Sigmoid colon (tissue), 7 donors: ENCODE measurements around the gene BORCS5. TPM values are rescaled to one million over a fixed set of nuclear protein-coding genes. Genes with fewer than 3 reads are reported as not detected.

Experiments
- DNase-seq: peaks from one replicate; pipeline ENCODE4 v3.0.0-alpha.2; 2019
- H3K27ac ChIP-seq, 4 donors: fragments of 200-600 bp; sonication (generic); one replicate each; pipeline ENCODE4 v1.5.1; 2016 to 2019; ENCODE audit warnings: mild to moderate bottlenecking in 1 of 4
- H3K27me3 ChIP-seq, 3 donors: fragments of 200-600 bp; sonication (generic); one replicate each; pipeline ENCODE4 v1.5.1; 2019; ENCODE audit warnings: mild to moderate bottlenecking in 1 of 3
- H3K36me3 ChIP-seq, 4 donors: fragments of 200-600 bp; sonication (generic); one replicate each; pipeline ENCODE4 v1.5.1; 2016 to 2019
- H3K4me1 ChIP-seq, 4 donors: fragments of 200-600 bp; sonication (generic); one replicate each; pipeline ENCODE4 v1.5.1; 2017 to 2019
- H3K4me3 ChIP-seq, 4 donors: fragments of 200-600 bp; sonication (generic); one replicate each; pipeline ENCODE4 v1.5.1; 2017 to 2019; ENCODE audit warnings: mild to moderate bottlenecking in 2 of 4, moderate library complexity in 1 of 4
- H3K9me3 ChIP-seq, 4 donors: fragments of 200-600 bp in 3 of 4; sonication (generic) in 3 of 4; one replicate each; pipeline versions ENCODE4 v1.5.1 to v1.6.1; 2013 to 2019
- EP300 ChIP-seq, 4 donors: sonication (generic); formaldehyde crosslinking; IDR thresholded peaks; one replicate each; pipeline ENCODE4 v1.6.1; 2017; ENCODE audit warnings: antibody characterized with exemption in 4 of 4
- POLR2A ChIP-seq, 2 donors: fragments of 450-650 bp; IDR thresholded peaks; one replicate each; pipeline ENCODE4 v1.6.1; 2016; ENCODE audit warnings: antibody characterized with exemption in 2 of 2, mild to moderate bottlenecking in 2 of 2, moderate library complexity in 2 of 2
- POLR2AphosphoS5 ChIP-seq, 4 donors: sonication (generic); formaldehyde crosslinking; IDR thresholded peaks; one replicate each; pipeline ENCODE4 v1.6.1; 2017; ENCODE audit warnings: antibody characterized with exemption in 4 of 4
- WGBS, 2 donors: extraction: QIAGEN DNeasy Blood & Tissue Kit; methylation state at CpG; one replicate each; pipeline ENCODE4 v1.1.7; 2013; 5-methylcytosine and 5-hydroxymethylcytosine counted together
- intact Hi-C: fragments of 100-400 bp; cut with DNase I; formaldehyde crosslinking; loops from one replicate; pipeline ENCODE4 v1.15.1; 2023
- polyA plus RNA-seq, 3 donors: library from polyadenylated mRNA; stranded (reverse); fragments of 200-250 nt; gene quantifications; one replicate each; pipeline ENCODE4 v1.2.3, GENCODE V29; 2013
- total RNA-seq, 4 donors: library from RNA; depleted of rRNA; stranded (reverse); fragments of >200 nt; gene quantifications; one replicate each; pipeline ENCODE4 v1.1.0, GENCODE V29; 2016
- TF ChIP-seq, protein P1 (sequence below), 4 experiments: fragments of 450-650 bp in 3 of 4; fragments of 200-600 bp in 1 of 4; IDR thresholded peaks; one replicate each; pipeline ENCODE4 v1.5.1; 2016 to 2019; ENCODE audit warnings: antibody characterized with exemption in 4 of 4, mild to moderate bottlenecking in 3 of 4, moderate library complexity in 2 of 4
- donor health status: healthy with polysubstance abuse.
- donor health status: Bipolar disorder and iron deficiency.
- donor health status: healthy.

BORCS5 gene
- total and polyA plus RNA-seq, 7 donors = 3.7 to 25.3 (median 7.1) TPM

DNA sequence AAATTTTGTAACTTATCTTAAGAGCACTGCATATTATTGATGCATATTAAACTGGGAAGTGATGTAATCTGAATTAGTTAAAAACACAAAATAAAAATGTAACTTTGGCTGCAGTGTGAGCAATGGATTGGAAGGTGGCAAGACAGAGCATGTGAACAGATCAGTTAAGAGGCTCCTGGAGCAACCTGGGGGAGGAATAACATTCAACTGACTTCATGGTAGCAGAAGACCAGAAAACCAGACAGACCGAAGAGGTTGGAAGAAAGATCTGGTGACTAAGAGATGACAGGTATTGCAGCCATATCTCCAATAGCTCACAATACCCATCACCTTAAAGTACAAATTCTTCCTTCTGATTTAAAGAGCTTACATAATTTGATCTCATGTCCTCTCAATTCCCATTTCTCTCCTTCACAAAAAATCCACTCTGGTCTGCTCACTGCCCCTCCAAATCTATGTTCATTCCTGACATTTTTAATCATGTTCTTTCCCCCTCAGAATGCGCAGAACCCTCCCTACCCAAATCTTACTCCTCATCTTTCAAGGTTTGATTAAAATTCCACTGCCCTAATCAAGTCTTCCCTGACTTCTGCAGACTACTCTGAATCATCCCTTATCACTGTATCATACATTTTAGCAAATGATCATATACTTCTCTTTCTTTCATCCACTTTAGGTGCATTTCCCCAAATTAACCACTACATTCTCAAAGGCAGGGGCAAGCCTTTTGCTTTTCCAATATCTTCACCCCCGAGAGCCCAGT, 154.3 kb downstream of the BORCS5 start:
- no peak for DNase-seq
- intact Hi-C loops = no loop called here
- peaks cover 0 to 27% (median 19%) of the 10 kb centered on the region in 4 donors for H3K4me1 ChIP-seq
- TF ChIP-seq POLR2A (IDR thresholded peaks at IDR 0.05) (no peak), POLR2AphosphoS5 (IDR thresholded peaks at IDR 0.05) (no peak)
- no peaks in the 10 kb centered on the region for H3K27me3 ChIP-seq
- 65 to 81% methylated on average over 3 of the region's 3 CpGs for WGBS, 2 donors
- no peaks in the 10 kb centered on the region for H3K36me3 ChIP-seq
- no peaks in the 10 kb centered on the region for H3K9me3 ChIP-seq
- H3K27ac ChIP-seq = no peak overlapping the region
- no peak overlapping the region for H3K4me3 ChIP-seq

DNA sequence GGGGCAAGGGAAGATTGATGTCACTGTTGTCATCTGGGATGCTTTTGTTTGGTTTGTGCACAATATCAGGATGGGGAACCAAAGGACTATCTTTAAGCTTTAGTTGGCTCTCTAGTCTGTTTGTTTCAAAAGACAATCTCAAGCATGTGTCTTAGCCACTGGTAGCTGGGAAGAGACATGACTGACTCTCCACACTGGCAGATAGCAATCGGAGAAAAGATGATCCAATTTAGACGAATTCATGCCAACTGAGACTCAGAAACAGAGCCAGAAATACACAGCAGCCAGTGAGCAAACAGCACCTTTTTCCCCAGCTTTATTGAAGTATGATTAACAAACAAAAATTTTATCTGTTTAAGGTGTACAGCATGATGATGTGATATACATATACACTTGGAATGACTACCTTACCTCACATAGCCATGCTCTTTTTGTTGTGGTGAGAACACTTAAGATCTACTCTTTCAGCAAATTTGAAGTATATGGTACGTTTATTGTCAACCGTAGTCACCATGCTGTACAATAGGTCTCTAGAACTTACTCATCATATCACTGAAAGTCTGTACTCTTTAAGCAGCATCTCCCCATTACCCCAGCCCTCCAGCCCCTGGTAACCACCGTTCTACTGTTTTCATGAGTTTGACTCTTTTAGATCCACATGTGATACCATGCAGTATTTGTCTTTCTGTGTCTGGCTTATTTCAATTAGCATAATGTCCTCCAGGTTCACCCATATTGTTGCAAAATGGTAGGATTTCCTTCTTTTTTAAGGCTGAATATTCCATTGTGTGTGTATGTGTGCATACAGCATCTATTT, 155.2 kb downstream of the BORCS5 start:
- no peaks in the 10 kb centered on the region for H3K9me3 ChIP-seq
- intact Hi-C loops = no loop called here
- no peak overlapping the region for H3K27ac ChIP-seq
- no peak for DNase-seq
- H3K4me3 ChIP-seq = no peak overlapping the region
- 82 to 85% methylated on average over 5 of the region's 5 CpGs for WGBS, 2 donors
- TF ChIP-seq POLR2AphosphoS5 (IDR thresholded peaks at IDR 0.05) = no peak
- TF ChIP-seq EP300 (IDR thresholded peaks at IDR 0.05) = no peak
- TF ChIP-seq POLR2A (IDR thresholded peaks at IDR 0.05) = no peak
- TF ChIP-seq, protein P1, sequence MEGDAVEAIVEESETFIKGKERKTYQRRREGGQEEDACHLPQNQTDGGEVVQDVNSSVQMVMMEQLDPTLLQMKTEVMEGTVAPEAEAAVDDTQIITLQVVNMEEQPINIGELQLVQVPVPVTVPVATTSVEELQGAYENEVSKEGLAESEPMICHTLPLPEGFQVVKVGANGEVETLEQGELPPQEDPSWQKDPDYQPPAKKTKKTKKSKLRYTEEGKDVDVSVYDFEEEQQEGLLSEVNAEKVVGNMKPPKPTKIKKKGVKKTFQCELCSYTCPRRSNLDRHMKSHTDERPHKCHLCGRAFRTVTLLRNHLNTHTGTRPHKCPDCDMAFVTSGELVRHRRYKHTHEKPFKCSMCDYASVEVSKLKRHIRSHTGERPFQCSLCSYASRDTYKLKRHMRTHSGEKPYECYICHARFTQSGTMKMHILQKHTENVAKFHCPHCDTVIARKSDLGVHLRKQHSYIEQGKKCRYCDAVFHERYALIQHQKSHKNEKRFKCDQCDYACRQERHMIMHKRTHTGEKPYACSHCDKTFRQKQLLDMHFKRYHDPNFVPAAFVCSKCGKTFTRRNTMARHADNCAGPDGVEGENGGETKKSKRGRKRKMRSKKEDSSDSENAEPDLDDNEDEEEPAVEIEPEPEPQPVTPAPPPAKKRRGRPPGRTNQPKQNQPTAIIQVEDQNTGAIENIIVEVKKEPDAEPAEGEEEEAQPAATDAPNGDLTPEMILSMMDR (IDR thresholded peaks at IDR 0.05) = no peak
- peaks cover 0 to 18% (median 12%) of the 10 kb centered on the region in 4 donors for H3K4me1 ChIP-seq
- no peaks in the 10 kb centered on the region for H3K36me3 ChIP-seq
- no peaks in the 10 kb centered on the region for H3K27me3 ChIP-seq

DNA sequence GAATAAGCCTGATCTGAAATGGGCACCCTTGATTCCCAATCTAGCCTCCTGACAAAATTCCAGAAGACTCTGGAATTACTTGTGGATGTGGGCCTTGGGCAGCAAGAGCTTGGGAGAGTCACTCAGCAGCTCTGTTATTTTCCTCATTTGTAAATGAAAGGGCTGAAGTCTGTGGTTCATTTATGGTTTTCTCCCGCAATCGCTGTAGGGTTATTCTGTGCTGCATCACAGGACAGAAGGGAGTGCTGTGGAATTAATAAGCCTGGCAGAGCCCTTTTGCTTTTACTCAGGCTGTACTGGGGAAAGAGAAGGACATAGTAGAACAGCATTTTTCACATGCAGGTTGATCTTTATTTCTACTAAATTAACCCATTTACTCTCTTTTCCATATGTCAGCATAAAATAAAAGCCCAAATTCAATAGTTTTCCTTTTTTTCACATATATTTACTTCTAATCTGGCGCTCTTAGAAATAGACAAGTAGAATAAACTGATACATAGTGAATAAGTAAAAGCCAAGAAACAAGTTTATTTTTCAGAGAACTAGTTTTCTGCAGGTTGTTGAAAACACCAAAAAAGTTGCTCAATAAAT, 156.6 kb downstream of the BORCS5 start:
- intact Hi-C loops = no loop called here
- Histone ChIP-seq H3K4me3 (no peak overlapping the region), H3K4me1 (peaks cover 0 to 15% (median 9%) of the 10 kb centered on the region in 4 donors), H3K27me3 (no peaks in the 10 kb centered on the region), H3K9me3 (no peaks in the 10 kb centered on the region), H3K27ac (peak overlapping the region in 1 of 4 donors; percentile 14), H3K36me3 (peaks cover 0 to 9% (median 3%) of the 10 kb centered on the region in 4 donors)
- DNase-seq = no peak
- 77 to 91% methylated on average over 3 of the region's 3 CpGs for WGBS, 2 donors
- TF ChIP-seq, protein P1 (IDR thresholded peaks at IDR 0.05) = no peak
- TF ChIP-seq POLR2A (IDR thresholded peaks at IDR 0.05) (no peak), POLR2AphosphoS5 (IDR thresholded peaks at IDR 0.05) (no peak), EP300 (IDR thresholded peaks at IDR 0.05) (no peak)

DNA sequence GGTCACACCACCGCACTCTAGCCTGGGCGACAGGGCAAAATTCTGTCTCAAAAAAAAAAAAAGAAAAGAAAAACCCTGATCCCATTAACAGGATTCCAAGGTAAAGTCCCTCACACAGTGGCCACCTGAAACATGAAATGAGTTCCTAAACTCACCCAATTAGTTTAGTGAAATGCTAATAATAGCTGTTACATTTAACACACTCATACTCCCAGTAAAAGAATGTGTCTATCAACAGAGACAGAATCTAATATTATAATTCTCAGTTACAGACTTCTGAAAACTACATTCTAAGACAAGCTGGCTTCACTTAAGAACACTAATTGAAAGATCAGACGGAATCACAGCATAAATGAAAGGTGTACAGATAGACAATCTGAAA, 161.6 kb downstream of the BORCS5 start:
- Histone ChIP-seq H3K27ac (no peak overlapping the region), H3K4me3 (no peak overlapping the region), H3K27me3 (no peaks in the 10 kb centered on the region), H3K36me3 (peaks cover 0 to 15% (median 6%) of the 10 kb centered on the region in 4 donors), H3K9me3 (no peaks in the 10 kb centered on the region), H3K4me1 (peaks cover 0 to 6% (median 2%) of the 10 kb centered on the region in 4 donors)
- intact Hi-C loops = no loop called here
- no peak for DNase-seq
- 60 to 94% methylated on average over 3 of the region's 3 CpGs for WGBS, 2 donors
- TF ChIP-seq POLR2A (IDR thresholded peaks at IDR 0.05) (no peak), EP300 (IDR thresholded peaks at IDR 0.05) (no peak), POLR2AphosphoS5 (IDR thresholded peaks at IDR 0.05) (no peak)
- TF ChIP-seq, protein P1 (IDR thresholded peaks at IDR 0.05) = no peak

DNA sequence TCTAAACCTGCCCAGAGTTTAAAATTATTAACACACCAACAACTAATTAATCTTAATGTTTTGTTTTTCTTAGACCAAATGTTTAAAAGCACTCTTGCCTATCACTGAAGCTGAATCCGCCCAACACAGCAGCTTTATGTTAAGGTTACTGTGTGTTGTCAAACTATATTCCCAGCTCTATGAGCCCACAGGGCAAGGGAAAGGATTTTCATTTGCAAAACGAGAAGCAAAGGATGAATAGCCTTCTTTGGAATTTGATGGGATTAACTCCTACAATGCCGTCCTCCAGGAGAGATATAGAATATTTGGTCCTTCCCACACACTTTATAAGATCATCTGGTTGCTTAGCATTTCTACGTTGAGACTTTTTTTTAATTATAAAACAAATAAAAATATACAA, 162.0 kb downstream of the BORCS5 start:
- WGBS, 2 donors = 67 to 75% methylated on average over 4 of the region's 4 CpGs
- intact Hi-C loops = no loop called here
- Histone ChIP-seq H3K27me3 (no peaks in the 10 kb centered on the region), H3K36me3 (peaks cover 0 to 15% (median 6%) of the 10 kb centered on the region in 4 donors), H3K9me3 (no peaks in the 10 kb centered on the region), H3K4me3 (no peak overlapping the region), H3K4me1 (peaks cover 0 to 1% (median 0%) of the 10 kb centered on the region in 4 donors), H3K27ac (no peak overlapping the region)
- DNase-seq = no peak
- TF ChIP-seq, protein P1 (IDR thresholded peaks at IDR 0.05) = no peak
- TF ChIP-seq POLR2AphosphoS5 (IDR thresholded peaks at IDR 0.05) (no peak), EP300 (IDR thresholded peaks at IDR 0.05) (no peak), POLR2A (IDR thresholded peaks at IDR 0.05) (no peak)
